ENCODE results near the gene DUSP16.

DUSP16 gene

DNA sequence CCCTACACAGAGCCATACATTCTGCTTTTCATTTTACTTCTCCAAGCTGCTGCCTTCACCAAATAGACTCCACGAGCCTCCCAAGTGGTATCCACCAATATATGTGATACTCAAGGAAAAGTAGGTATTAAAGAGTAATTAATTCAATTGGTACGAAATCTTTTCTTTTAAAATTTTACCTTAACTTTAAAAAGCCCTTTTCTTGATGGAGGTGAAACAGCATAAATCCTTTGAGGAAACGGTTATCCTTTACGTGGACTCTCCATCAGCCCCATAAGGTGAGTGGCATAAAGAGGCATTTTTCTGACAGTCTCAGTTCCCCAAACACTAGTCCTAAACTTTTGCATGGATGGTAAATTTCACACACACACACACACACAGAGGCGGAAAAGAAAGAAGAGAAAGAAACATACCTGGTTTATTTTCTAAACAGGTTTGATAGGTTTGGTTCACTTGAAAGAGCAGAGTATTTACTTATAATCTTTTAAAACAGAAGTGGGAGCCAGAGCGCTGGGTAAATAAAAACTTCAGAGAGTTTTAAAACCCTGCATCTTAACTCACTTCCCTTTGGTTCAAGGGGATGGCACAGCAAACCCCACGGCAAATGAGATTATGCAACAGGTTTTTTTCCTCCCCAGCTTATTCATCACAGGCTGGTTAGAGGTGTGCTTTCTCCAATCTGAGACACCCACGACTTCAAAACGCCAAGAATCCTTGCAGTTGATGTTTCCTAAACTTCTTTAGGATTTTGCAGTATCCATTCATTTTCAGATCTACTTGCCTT, 1.9 kb downstream of the DUSP16 start:
- Mint-ChIP-seq H3K36me3 (peaks cover 6% of the 10 kb centered on the region), H3K27ac (peak overlapping the region; percentile 97), H3K4me1 (peaks cover 53% of the 10 kb centered on the region)

DNA sequence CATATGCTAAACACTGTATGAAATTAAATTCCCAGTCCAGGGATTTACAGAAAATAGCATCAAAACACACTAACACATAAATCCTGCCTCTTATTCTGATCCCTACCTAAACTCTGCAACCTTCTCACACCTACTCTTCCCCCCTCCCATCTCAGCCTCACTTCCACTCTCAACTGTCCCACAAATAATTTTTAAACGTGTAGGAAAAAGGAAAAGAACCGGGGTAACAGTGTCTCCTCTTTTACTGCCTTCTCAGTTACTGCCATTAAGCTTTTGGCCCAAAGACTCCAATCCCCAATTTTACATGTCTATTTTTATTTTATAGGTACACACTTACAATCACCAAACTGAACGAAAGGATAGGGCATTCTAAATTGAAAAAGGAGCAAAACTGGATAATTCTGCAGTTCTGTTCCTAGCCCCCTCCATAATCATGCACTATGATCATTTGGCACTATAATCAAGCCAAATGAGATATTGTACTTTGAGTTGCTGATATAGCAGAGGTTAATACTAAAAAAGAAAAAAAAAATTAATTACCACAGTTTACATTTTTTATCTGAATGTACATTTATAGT, 2.9 kb downstream of the DUSP16 start:
- Mint-ChIP-seq H3K27me3 (no peaks in the 10 kb centered on the region), H3K9me3 (no peaks in the 10 kb centered on the region), H3K36me3 (peaks cover 4% of the 10 kb centered on the region), H3K4me1 (peaks cover 56% of the 10 kb centered on the region), H3K27ac (peak overlapping the region; percentile 88), H3K4me3 (peak overlapping the region; percentile 91)

More for the DNA sequence above, 1.9 kb downstream of the DUSP16 start:
- Mint-ChIP-seq H3K27me3 (no peaks in the 10 kb centered on the region), H3K9me3 (no peaks in the 10 kb centered on the region), H3K4me3 (peak overlapping the region; percentile 91)

DNA sequence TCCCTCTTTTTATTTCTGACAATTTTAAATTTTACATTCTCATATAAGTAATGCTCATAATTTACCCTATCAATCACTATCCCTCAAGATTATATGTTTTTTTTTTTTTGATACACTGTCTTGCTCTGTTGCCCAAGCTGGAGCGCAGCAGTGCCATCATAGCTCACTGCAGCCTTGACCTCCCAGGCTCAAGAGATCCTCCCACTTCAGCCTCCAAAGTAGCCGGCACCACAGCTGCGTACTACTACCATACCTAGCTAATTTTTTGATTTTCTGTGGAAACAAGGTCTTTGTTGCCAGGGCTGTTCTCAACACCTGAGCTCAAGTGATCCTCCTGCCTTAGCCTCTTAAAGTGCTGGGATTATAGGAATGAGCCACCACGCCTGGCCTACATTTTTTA, 4.4 kb downstream of the DUSP16 start:
- Mint-ChIP-seq H3K27ac (no peak overlapping the region), H3K4me3 (no peak overlapping the region)

DNA sequence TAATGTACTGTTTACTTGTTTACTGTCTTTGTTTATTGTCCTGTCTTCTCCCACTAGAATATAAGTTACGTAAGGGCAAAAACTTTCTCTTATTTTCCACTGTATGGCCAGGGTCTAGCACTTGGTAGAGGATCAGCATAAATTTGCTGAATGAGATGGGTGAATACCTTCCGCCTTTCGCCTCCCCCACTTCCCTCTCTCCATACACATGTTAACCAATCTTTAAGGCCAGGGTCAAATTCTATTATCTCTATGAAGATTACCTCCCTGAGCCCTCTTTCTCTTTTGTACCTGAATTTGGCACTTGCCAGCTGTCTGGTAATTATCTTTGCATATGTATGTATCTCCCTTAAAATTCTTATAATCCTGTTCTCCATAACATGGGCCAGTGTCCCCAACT, 4.9 kb downstream of the DUSP16 start:
- H3K4me3 Mint-ChIP-seq: no peak overlapping the region
- peaks cover 50% of the 10 kb centered on the region for H3K4me1 Mint-ChIP-seq
- no peaks in the 10 kb centered on the region for H3K27me3 Mint-ChIP-seq

More for the DNA sequence above, 4.4 kb downstream of the DUSP16 start:
- Mint-ChIP-seq H3K9me3 (no peaks in the 10 kb centered on the region), H3K27me3 (no peaks in the 10 kb centered on the region), H3K36me3 (peaks cover 5% of the 10 kb centered on the region), H3K4me1 (peaks cover 54% of the 10 kb centered on the region)

DNA sequence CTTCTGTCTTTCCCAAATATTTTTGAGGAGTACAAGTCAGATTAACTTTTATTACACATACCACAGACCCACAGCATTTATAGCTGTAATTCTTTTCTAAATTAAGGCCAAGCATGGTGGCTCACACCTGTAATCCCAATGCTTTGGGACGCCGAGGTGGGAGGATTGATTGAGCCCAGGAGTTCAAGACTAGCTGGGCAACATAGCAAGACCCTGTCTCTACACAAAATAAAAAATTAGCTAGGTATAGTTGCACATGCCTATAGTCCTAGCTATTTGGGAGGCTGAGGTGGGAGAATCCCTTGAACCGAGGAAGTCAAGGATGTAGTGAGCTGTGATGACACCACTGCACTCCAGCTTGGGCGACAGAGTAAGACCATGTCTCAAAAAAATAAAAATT, 7.0 kb downstream of the DUSP16 start:
- Mint-ChIP-seq H3K4me3 (no peak overlapping the region), H3K27ac (no peak overlapping the region), H3K36me3 (peaks cover 7% of the 10 kb centered on the region), H3K27me3 (no peaks in the 10 kb centered on the region), H3K4me1 (peaks cover 46% of the 10 kb centered on the region), H3K9me3 (no peaks in the 10 kb centered on the region)

More for the DNA sequence above, 4.9 kb downstream of the DUSP16 start:
- no peaks in the 10 kb centered on the region for H3K9me3 Mint-ChIP-seq
- H3K36me3 Mint-ChIP-seq: peaks cover 5% of the 10 kb centered on the region
- no peak overlapping the region for H3K27ac Mint-ChIP-seq

DNA sequence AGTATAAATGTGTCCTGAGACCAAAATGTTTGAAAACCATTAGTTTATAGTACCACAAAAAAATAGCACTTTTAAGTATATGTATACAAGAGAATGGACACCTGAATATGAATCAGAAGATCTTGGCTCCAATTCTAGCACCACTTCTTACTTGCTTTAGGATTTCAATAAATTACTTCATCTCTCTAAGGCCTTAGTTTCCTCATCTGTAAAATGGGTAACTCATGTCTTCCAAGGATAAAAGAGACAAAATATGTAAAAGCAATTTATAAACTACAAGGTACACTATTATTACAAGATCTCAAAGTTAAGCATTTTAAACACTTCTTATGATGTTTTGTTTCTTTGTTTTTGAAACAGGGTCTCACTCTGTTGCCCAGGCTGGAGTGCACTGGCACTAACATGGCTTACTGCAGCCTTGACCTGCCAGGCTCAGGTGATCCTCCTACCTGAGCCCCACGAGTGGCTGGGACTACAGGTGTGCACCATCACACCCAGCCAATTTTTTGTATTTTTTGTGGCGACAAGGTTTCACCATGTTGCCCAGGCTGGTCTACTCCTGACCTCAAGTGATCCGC, 9.4 kb downstream of the DUSP16 start:
- Mint-ChIP-seq H3K9me3 (no peaks in the 10 kb centered on the region), H3K27ac (no peak overlapping the region), H3K36me3 (peaks cover 5% of the 10 kb centered on the region), H3K4me1 (peaks cover 29% of the 10 kb centered on the region), H3K4me3 (no peak overlapping the region), H3K27me3 (no peaks in the 10 kb centered on the region)

DNA sequence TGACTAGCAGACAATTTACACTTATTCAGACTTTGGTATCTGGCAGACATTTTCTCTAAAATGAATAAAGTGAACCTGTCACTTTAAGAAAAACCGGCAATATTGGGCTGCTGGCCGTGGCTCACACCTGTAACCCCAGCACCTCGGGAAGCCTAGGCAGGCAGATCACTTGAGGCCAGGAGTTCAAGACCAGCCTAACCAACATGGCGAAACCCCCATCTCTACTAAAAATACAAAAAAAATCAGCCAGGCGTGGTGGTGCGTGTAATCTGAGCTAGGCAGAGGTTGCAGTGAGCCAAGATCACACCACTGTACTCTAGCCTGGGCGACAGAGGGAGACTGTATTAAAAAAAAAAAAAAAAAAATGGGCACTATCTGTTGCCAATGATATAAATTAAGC, 11.5 kb downstream of the DUSP16 start:
- peaks cover 4% of the 10 kb centered on the region for H3K36me3 Mint-ChIP-seq
- H3K9me3 Mint-ChIP-seq: no peaks in the 10 kb centered on the region
- no peaks in the 10 kb centered on the region for H3K27me3 Mint-ChIP-seq
- no peak overlapping the region for H3K4me3 Mint-ChIP-seq
- peaks cover 23% of the 10 kb centered on the region for H3K4me1 Mint-ChIP-seq
- no peak overlapping the region for H3K27ac Mint-ChIP-seq

DNA sequence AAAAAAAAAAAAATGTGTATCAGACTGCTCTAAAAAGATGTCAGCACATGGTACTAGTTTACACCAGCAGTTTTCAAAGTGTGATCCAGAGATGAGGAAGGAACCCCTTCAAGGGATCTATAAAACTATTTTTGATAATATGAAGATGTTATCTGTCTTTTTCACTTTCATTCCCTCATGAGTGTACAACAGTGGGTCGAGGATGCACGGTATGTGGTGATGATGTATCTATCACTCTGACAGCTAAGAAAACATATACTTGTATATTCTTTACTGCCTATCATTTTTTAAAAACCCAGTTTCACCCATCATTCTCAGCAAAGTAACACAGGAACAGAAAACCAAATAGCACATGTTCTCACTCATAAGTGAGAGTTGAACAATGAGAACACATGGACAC, 12.4 kb downstream of the DUSP16 start:
- Mint-ChIP-seq H3K4me3 (no peak overlapping the region), H3K27ac (no peak overlapping the region), H3K9me3 (no peaks in the 10 kb centered on the region), H3K4me1 (peaks cover 23% of the 10 kb centered on the region), H3K36me3 (peaks cover 4% of the 10 kb centered on the region), H3K27me3 (no peaks in the 10 kb centered on the region)

DNA sequence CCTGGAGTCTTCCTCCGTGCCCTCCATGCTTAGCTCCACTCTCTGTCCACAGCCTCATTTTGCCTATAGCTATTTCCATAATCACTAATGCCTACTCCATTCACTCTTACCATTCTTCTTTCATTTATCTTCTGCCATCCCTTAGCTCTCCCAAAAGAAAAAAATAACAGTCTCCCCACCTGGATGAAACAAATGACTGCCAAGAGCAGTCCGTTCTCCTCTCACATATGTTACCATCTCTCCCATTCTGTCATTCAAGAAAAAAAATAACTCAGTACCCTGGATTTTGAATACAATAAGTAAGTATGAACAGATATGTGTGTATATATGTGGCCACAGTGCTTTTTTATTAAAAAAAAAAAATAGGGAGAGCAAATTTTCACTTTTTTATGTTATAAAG, 13.2 kb downstream of the DUSP16 start:
- H3K27me3 Mint-ChIP-seq: no peaks in the 10 kb centered on the region
- no peak overlapping the region for H3K4me3 Mint-ChIP-seq
- H3K9me3 Mint-ChIP-seq: no peaks in the 10 kb centered on the region
- peaks cover 3% of the 10 kb centered on the region for H3K36me3 Mint-ChIP-seq
- H3K4me1 Mint-ChIP-seq: peaks cover 23% of the 10 kb centered on the region
- no peak overlapping the region for H3K27ac Mint-ChIP-seq

DNA sequence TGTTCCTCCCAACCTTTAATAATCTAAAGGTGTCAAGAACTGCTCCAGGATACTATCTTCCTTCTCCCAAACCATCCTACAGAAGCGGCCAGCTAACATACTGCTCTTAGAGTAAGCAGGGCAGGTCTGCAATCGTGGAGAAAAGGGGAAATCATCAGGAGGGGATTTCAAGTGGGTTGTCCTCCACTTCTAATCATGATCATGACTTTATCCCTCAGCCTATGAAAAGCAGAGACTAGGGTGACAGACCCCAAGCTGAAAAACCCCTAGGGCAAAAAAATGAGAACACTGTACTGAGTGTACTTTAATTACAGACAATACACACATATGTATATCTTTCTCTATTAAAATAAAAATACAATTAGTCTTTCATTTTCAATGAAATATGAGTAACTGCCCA, 13.9 kb downstream of the DUSP16 start:
- peaks cover 2% of the 10 kb centered on the region for H3K36me3 Mint-ChIP-seq
- H3K4me1 Mint-ChIP-seq: peaks cover 27% of the 10 kb centered on the region

DNA sequence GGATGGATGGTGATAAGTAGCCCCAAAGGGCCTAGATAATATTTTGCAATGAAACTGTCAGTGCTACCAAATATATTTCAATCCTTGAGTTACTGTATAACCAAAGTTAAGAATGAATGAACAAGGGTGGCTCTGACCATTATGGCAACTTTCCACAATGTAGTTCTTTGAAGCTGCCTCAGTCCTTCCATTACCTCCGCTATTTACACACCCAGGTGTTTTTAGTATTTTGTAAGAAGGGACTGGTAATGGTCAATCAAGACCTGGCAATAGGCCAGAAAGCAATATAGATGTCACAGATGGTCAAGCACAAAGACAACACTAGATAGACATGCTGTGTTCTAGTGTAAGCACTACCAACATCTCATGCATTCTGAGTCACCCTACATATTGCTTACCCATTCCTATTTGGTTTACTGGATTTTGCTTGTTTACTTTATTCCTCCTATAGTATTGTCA, 16.3 kb downstream of the DUSP16 start:
- Mint-ChIP-seq H3K36me3 (no peaks in the 10 kb centered on the region), H3K27me3 (no peaks in the 10 kb centered on the region), H3K4me3 (no peak overlapping the region), H3K9me3 (no peaks in the 10 kb centered on the region), H3K27ac (no peak overlapping the region), H3K4me1 (peaks cover 33% of the 10 kb centered on the region)

More for the DNA sequence above, 13.9 kb downstream of the DUSP16 start:
- H3K9me3 Mint-ChIP-seq: no peaks in the 10 kb centered on the region
- H3K4me3 Mint-ChIP-seq: no peak overlapping the region
- no peak overlapping the region for H3K27ac Mint-ChIP-seq
- H3K27me3 Mint-ChIP-seq: no peaks in the 10 kb centered on the region

DNA sequence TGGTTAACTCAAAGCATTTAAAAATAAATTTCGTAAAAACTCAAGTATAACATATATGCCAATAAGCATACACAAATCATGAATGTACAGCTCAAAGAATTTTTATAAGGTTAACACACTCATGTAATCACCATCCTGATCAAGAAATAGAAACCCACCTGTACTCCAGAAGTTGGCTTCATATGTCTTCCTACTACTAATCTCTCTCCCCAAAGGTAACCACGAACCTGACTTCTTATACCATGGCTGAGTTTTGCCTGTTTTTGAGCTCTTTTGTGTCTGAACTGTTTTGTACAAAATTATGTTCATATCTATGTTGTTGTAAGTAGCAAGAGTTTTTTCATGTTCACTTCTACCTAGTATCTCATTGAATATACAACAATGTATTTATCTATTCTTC, 18.7 kb downstream of the DUSP16 start:
- Mint-ChIP-seq H3K4me1 (peaks cover 40% of the 10 kb centered on the region), H3K27ac (no peak overlapping the region), H3K36me3 (peaks cover 2% of the 10 kb centered on the region), H3K9me3 (no peaks in the 10 kb centered on the region), H3K27me3 (no peaks in the 10 kb centered on the region), H3K4me3 (no peak overlapping the region)

DNA sequence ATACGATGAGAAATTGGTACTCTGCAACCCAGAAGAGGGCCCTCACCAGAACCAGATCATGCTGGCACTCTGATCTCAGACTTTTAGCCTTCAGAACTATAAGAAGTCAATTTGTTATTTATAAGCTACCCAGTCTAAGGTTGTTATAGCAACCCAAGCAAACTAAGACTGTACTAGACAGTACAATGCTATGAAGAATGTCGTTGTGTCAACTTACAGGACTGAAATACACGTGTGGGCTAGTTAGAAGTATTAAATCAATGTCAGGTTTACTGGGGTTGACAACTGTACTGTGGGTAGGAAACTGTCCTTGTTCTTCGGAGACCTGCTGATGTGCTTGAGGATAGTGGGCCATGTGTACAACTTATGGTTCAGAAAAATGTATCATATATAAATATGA, 19.7 kb downstream of the DUSP16 start:
- Mint-ChIP-seq H3K9me3 (no peaks in the 10 kb centered on the region), H3K36me3 (peaks cover 2% of the 10 kb centered on the region), H3K4me3 (no peak overlapping the region), H3K27ac (no peak overlapping the region), H3K27me3 (no peaks in the 10 kb centered on the region), H3K4me1 (peaks cover 36% of the 10 kb centered on the region)

DNA sequence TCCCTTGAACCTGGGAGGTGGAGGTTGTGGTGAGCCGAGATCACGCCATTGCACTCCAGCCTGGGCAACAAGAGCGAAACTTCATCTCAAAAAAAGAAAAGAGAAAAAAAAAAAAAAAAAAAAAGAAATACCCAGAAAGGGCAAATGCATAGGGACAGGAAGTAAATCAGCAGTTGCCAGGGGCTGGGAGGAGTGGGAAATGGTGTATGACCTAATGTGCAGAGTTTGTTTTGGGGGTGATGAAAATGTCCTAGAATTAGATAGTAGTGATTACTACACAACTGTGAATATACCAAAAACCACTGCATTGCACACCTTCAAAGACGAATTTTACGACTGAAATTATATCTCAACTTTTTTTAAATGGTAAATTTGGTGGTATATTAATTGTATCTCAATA, 20.4 kb downstream of the DUSP16 start:
- Mint-ChIP-seq H3K36me3 (peaks cover 2% of the 10 kb centered on the region), H3K27me3 (no peaks in the 10 kb centered on the region)

DNA sequence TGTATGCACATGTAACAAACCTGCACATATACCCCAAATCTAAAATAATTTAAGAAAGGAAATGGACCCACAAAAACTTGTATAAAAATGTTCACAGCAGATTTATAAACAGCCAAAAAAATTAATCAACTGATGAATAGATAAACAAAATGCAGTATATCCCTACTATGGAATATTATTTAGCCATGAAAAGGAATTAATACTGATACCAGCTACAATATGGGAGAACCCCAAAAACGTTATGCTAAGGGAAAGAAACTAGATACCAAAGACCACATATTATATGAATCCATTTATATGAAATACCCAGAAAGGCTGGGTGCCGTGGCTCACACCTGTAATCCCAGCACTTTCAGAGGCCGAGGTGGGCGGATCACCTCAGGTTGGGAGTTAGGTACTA, 20.9 kb downstream of the DUSP16 start:
- Mint-ChIP-seq H3K4me3 (no peak overlapping the region), H3K36me3 (peaks cover 2% of the 10 kb centered on the region), H3K4me1 (peaks cover 33% of the 10 kb centered on the region), H3K9me3 (no peaks in the 10 kb centered on the region), H3K27ac (no peak overlapping the region), H3K27me3 (no peaks in the 10 kb centered on the region)

More for the DNA sequence above, 20.4 kb downstream of the DUSP16 start:
- Mint-ChIP-seq H3K9me3 (no peaks in the 10 kb centered on the region), H3K4me1 (peaks cover 33% of the 10 kb centered on the region), H3K27ac (no peak overlapping the region), H3K4me3 (no peak overlapping the region)

Measured in activated naive CD4-positive, alpha-beta T cell treated with anti-CD3 and anti-CD28 coated beads, Interleukin-2, amount 50 U/mL, for 24 hours (primary cell).